IMR-90 (cell line): ENCODE results near the gene PDS5A.

Source experiments
- BHLHE40 ChIP-seq: fragments of 150-350 bp; IDR thresholded peaks from 2 replicates; pipeline ENCODE4 v1.6.1; 2016; ENCODE audit warnings: mild to moderate bottlenecking, low read depth, low read length
- CEBPB ChIP-seq: IDR thresholded peaks from 2 replicates; pipeline ENCODE4 v1.6.1; 2012; ENCODE audit warnings: low read depth, low read length, improper control_type of control experiment
- CHD1 ChIP-seq: IDR thresholded peaks from 2 replicates; pipeline ENCODE4 v1.6.1; 2012; ENCODE audit warnings: low read depth, low read length, improper control_type of control experiment
- FOS ChIP-seq: fragments of 150-350 bp; IDR thresholded peaks from 2 replicates; pipeline ENCODE4 v1.6.1; 2016; ENCODE audit warnings: low read depth, low read length
- MAFK ChIP-seq: IDR thresholded peaks from 2 replicates; pipeline ENCODE4 v1.6.1; 2012; ENCODE audit warnings: low read depth, low read length, improper control_type of control experiment
- MXI1 ChIP-seq: IDR thresholded peaks from 2 replicates; pipeline ENCODE4 v1.6.1; 2012; ENCODE audit warnings: low read depth, mild to moderate bottlenecking, low read length, moderate library complexity, borderline replicate concordance
- POLR2A ChIP-seq: IDR thresholded peaks from 2 replicates; pipeline ENCODE4 v1.6.1; 2012; ENCODE audit warnings: mild to moderate bottlenecking, low read depth, low read length
- RAD21 ChIP-seq: IDR thresholded peaks from 2 replicates; pipeline ENCODE4 v1.6.1; 2012; ENCODE audit warnings: low read length, improper control_type of control experiment
- SMC3 ChIP-seq: fragments of 150-350 bp; IDR thresholded peaks from 2 replicates; pipeline ENCODE4 v1.6.1; 2016; ENCODE audit warnings: low read depth, mild to moderate bottlenecking, antibody characterized with exemption, low read length, moderate library complexity
- TF ChIP-seq, protein P1 (sequence below): conservative IDR thresholded peaks from 2 replicates; pipeline ENCODE4 v1.5.1; 2012; ENCODE audit warnings: mild to moderate bottlenecking, low read depth, low read length, improper control_type of control experiment
- TF ChIP-seq, protein P2 (sequence below): fragments of 150-350 bp; IDR thresholded peaks from 2 replicates; pipeline ENCODE4 v1.6.1; 2016; ENCODE audit warnings: low read depth, mild to moderate bottlenecking, low read length, moderate library complexity, borderline replicate concordance

DNA sequence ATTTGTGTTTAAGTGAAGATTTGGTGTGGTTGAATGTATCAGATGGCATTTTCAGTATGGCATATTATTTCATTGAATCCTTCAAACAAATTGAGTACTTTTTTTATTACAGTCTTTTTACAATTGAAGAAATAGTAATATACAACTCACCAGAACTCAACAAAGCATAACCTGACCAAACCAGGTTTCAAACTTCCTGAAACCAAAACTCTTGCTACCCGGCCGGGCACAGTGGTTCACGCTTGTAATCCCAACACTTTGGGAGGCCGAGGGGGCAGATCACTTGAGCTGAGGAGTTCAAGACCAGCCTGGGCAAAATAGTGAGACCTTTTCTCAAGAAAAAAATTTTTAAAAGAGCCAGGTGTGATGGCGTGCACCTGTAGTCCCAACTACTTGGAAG lies 185.6 kb downstream of the PDS5A start:
- TF ChIP-seq POLR2A (no peak), SMC3 (no peak), MAFK (no peak), MXI1 (no peak), CEBPB (no peak), CHD1 (no peak), RAD21 (no peak), FOS (no peak), BHLHE40 (no peak)
- TF ChIP-seq, protein P1, sequence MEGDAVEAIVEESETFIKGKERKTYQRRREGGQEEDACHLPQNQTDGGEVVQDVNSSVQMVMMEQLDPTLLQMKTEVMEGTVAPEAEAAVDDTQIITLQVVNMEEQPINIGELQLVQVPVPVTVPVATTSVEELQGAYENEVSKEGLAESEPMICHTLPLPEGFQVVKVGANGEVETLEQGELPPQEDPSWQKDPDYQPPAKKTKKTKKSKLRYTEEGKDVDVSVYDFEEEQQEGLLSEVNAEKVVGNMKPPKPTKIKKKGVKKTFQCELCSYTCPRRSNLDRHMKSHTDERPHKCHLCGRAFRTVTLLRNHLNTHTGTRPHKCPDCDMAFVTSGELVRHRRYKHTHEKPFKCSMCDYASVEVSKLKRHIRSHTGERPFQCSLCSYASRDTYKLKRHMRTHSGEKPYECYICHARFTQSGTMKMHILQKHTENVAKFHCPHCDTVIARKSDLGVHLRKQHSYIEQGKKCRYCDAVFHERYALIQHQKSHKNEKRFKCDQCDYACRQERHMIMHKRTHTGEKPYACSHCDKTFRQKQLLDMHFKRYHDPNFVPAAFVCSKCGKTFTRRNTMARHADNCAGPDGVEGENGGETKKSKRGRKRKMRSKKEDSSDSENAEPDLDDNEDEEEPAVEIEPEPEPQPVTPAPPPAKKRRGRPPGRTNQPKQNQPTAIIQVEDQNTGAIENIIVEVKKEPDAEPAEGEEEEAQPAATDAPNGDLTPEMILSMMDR: no peak
- TF ChIP-seq, protein P2, sequence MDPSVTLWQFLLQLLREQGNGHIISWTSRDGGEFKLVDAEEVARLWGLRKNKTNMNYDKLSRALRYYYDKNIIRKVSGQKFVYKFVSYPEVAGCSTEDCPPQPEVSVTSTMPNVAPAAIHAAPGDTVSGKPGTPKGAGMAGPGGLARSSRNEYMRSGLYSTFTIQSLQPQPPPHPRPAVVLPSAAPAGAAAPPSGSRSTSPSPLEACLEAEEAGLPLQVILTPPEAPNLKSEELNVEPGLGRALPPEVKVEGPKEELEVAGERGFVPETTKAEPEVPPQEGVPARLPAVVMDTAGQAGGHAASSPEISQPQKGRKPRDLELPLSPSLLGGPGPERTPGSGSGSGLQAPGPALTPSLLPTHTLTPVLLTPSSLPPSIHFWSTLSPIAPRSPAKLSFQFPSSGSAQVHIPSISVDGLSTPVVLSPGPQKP: no peak
